ENCODE results near the gene MBNL2.

DNA sequence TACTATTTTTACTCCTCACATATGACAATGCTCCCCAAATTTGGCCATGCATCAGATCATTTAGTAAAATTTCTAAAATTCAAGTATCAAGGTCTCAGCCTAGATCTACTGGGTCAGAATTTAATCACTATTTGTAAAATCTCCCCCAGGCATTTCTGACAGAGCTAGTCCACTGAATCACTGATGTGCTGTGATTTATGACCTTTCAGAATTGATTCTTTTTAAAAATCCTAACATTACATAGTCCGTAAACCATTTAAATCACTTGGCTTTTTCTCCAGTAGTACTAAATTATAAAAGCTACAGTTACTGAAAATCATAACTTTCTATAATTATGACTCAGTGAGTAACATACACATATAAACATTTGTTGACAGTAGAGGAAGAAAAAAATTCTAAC lies 119.0 kb downstream of the MBNL2 start:
- TF ChIP-seq, protein P1, sequence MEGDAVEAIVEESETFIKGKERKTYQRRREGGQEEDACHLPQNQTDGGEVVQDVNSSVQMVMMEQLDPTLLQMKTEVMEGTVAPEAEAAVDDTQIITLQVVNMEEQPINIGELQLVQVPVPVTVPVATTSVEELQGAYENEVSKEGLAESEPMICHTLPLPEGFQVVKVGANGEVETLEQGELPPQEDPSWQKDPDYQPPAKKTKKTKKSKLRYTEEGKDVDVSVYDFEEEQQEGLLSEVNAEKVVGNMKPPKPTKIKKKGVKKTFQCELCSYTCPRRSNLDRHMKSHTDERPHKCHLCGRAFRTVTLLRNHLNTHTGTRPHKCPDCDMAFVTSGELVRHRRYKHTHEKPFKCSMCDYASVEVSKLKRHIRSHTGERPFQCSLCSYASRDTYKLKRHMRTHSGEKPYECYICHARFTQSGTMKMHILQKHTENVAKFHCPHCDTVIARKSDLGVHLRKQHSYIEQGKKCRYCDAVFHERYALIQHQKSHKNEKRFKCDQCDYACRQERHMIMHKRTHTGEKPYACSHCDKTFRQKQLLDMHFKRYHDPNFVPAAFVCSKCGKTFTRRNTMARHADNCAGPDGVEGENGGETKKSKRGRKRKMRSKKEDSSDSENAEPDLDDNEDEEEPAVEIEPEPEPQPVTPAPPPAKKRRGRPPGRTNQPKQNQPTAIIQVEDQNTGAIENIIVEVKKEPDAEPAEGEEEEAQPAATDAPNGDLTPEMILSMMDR (IDR thresholded peaks at IDR 0.05), result no peak
- TF ChIP-seq POLR2A (IDR thresholded peaks at IDR 0.05) (no peak), POLR2AphosphoS5 (IDR thresholded peaks at IDR 0.05) (no peak)
